Mesodermal cell (in vitro differentiated cells): ENCODE data around the gene CSNK1G3.

ENCODE experiments used
- H3K27ac ChIP-seq: 2 replicates; pipeline ENCODE4 v1.7.0; 2013; ENCODE audit warnings: mild to moderate bottlenecking, low read depth, low read length, moderate library complexity; ENCODE audit not compliant: severe bottlenecking
- H3K36me3 ChIP-seq: 2 replicates; pipeline ENCODE4 v1.7.1; 2013; ENCODE audit warnings: mild to moderate bottlenecking, low read length, moderate library complexity; ENCODE audit not compliant: control insufficient read depth, insufficient read depth
- H3K4me1 ChIP-seq: one replicate; pipeline ENCODE4 v1.7.1; 2013; ENCODE audit warnings: mild to moderate bottlenecking, low read length; ENCODE audit not compliant: insufficient read depth, control insufficient read depth, poor library complexity, severe bottlenecking
- H3K4me3 ChIP-seq: 2 replicates; pipeline ENCODE4 v1.7.0; 2013; ENCODE audit warnings: low read length, control low read depth, mild to moderate bottlenecking; ENCODE audit not compliant: insufficient read depth, poor library complexity, severe bottlenecking; ENCODE audit errors: extremely low read depth
- H3K9me3 ChIP-seq: 2 replicates; pipeline ENCODE4 v1.7.1; 2013; ENCODE audit warnings: mild to moderate bottlenecking, low read length, moderate library complexity; ENCODE audit not compliant: control insufficient read depth
- WGBS, 2 experiments: methylation state at CpG; one replicate each; pipeline ENCODE4 v1.1.5; 2013; ENCODE audit warnings: missing lambda C conversion rate in 2 of 2; ENCODE audit not compliant: insufficient coverage in 2 of 2; 5-methylcytosine and 5-hydroxymethylcytosine counted together

The CSNK1G3 gene

DNA sequence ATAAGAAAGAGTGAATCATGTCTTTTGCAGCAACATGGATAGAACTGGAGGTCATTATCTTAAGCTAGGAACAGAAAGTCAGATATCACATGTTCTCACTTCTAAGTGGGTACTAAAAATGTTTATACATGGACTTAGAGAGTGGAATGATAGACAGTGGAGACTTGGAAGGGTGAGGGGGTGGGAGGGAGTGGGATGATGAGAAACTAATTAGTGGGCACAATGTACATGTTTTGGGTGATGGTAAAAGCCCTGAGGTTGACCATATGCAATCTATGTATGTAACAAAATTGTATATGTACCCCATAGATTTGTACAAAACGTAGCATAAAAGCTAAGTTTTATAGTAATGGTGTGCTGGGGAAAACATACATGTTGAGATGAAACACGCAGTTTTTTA, 25.3 kb downstream of the CSNK1G3 start:
- no peak overlapping the region for H3K4me3 ChIP-seq
- no CpG with 5 or more reads among the region's 2 CpGs for WGBS, 2 experiments
- H3K4me1 ChIP-seq: peaks cover 8% of the 10 kb centered on the region
- no peak overlapping the region for H3K27ac ChIP-seq
- H3K9me3 ChIP-seq: no peaks in the 10 kb centered on the region
- H3K36me3 ChIP-seq: no peaks in the 10 kb centered on the region

DNA sequence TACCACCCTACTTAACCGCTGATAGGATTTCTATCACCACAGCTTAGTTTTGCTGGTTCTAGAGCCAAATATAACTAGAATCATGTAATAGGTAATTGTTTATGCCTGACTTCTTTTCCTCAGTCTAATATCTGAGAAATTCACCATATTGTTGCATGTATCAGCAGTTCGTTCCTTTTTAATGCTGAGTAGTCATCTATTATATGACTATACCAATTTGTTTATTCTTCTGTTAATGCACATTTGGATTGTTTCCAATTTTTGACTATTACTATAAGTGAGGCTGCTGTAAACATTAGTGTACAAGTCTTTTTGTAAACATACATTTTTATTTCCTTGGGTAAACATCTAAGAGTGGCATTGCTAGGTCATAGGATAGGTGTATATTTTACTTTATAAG, 25.9 kb downstream of the CSNK1G3 start:
- H3K4me1 ChIP-seq: peaks cover 8% of the 10 kb centered on the region
- no peak overlapping the region for H3K27ac ChIP-seq
- H3K36me3 ChIP-seq: no peaks in the 10 kb centered on the region
- H3K9me3 ChIP-seq: no peaks in the 10 kb centered on the region
- no CpG with 5 or more reads among the region's 2 CpGs for WGBS, 2 experiments
- no peak overlapping the region for H3K4me3 ChIP-seq

DNA sequence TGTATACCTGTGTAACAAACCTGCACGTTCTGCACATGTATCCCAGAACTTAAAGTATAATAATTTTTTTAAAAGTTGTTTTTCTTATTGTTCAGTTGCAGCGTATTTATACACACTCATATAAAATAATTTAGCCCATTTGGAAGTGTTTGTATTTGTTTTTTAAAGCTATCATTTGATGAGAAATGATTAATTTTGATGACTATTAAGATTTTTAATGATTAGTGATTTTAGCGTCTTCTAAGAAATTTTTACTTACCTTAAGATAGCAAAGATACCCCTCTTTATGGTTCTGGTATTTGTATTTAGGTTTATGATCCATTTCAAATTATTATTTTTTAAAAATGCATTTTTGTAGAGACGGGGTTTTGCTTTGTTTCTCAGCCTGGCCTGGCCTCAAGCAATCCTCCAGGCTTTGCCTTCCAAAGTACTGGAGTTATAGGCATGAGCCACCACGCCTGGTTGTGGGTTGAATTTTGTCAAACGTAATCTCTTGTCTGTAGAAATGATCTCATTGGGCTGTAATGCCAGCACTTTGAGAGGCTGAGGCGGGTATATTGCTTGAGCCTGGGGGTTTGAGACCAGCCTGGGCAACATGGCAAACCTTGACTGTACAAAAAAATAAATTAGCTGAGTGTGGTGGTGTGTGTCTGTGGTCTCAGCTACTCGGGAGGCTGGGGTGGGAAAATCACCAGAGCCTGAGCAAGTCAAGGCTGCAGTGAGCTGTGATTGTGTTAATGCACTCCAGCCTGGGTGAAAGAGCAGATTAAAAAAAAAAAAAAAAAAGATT, 26.9 kb downstream of the CSNK1G3 start:
- Histone ChIP-seq H3K4me3 (no peak overlapping the region), H3K36me3 (no peaks in the 10 kb centered on the region), H3K9me3 (no peaks in the 10 kb centered on the region), H3K27ac (peak overlapping the region; percentile 37), H3K4me1 (peaks cover 13% of the 10 kb centered on the region)
- 73 to 82% methylated on average over 3 to 5 of the region's 8 CpGs for WGBS, 2 experiments

DNA sequence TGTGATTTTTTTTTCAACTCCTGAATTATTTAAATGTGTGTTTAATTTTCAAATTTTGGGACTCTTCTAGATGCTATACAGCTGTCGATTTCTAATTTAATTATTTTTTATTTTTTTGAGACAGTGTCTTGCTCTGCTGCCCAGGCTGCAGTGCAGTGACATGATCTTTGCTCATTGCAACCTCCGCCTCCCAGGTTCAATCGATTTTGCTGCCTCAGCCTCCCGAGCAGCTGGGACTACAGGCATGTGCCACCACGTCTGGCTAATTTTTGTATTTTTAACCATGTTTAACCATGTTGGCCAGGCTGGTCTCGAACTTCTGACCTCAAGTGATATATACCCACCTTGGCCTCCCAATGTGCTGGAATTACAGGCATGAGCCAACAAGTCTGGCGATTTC, 28.6 kb downstream of the CSNK1G3 start:
- H3K36me3 ChIP-seq: peaks cover 3% of the 10 kb centered on the region
- H3K27ac ChIP-seq: no peak overlapping the region
- WGBS, 2 experiments: 88 to 89% methylated on average over 4 to 5 of the region's 7 CpGs
- H3K4me3 ChIP-seq: no peak overlapping the region
- H3K9me3 ChIP-seq: no peaks in the 10 kb centered on the region
- peaks cover 13% of the 10 kb centered on the region for H3K4me1 ChIP-seq

DNA sequence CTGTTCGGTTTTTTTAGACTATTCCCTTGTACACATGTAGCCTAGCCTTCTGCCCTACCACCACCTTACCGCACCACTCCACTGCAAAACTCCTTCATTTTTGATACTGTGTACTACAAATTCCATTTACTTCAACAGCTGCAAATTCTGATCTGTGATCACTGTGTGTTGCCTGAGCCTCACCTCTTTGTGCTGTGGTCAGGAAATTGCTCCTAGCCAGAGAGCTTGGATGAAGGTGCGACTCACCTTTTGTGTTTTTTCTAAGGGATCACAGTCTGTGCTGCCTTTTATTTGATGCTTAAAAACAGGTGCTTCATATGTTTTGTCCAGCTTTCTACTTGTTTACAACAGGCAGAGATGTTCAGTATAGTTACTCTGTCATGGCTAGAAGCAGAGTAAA, 31.5 kb downstream of the CSNK1G3 start:
- Histone ChIP-seq H3K27ac (no peak overlapping the region), H3K9me3 (no peaks in the 10 kb centered on the region), H3K36me3 (peaks cover 8% of the 10 kb centered on the region), H3K4me1 (peaks cover 13% of the 10 kb centered on the region), H3K4me3 (no peak overlapping the region)
- 96% methylated on average over 3 of the region's 3 CpGs for WGBS, 2 experiments

DNA sequence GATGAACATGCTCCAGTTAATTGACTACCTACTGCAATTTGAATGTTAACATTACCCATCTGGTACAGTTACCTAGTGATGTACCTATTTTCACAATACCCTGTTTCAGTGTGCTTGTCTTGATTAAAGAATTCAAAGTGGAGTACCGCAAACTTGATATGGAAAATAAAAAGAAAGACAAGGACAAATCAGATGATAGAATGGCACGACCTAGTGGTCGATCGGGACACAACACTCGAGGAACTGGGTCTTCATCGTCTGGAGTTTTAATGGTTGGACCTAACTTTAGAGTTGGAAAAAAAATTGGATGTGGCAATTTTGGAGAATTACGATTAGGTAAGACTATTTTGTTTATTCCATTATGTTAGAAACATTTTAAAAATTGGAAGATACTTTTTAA, 33.5 kb downstream of the CSNK1G3 start:
- 79 to 83% methylated on average over 6 of the region's 7 CpGs for WGBS, 2 experiments
- Histone ChIP-seq H3K9me3 (no peaks in the 10 kb centered on the region), H3K4me1 (peaks cover 11% of the 10 kb centered on the region), H3K27ac (no peak overlapping the region), H3K36me3 (peaks cover 8% of the 10 kb centered on the region), H3K4me3 (no peak overlapping the region)

DNA sequence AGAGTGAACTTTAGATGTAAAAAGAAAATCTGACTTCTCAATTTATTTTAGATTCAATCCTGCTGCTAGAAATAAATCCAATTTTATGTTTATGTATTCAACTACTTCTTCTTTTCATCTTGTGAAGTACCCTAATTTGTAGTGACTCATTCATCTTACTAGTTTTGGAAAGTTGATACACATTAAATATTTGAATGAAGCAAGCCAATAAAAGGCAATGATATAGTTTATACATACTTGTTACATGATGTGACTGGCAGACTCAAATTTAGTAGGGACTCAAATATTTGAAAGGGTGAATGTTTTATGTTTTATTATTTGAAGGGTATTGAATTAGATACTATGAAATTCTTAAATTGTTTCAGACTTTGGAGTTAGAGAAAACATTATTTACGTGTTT, 34.7 kb downstream of the CSNK1G3 start:
- Histone ChIP-seq H3K36me3 (peaks cover 8% of the 10 kb centered on the region), H3K27ac (no peak overlapping the region)
- no CpG with 5 or more reads among the region's 1 CpG for WGBS, 2 experiments

DNA sequence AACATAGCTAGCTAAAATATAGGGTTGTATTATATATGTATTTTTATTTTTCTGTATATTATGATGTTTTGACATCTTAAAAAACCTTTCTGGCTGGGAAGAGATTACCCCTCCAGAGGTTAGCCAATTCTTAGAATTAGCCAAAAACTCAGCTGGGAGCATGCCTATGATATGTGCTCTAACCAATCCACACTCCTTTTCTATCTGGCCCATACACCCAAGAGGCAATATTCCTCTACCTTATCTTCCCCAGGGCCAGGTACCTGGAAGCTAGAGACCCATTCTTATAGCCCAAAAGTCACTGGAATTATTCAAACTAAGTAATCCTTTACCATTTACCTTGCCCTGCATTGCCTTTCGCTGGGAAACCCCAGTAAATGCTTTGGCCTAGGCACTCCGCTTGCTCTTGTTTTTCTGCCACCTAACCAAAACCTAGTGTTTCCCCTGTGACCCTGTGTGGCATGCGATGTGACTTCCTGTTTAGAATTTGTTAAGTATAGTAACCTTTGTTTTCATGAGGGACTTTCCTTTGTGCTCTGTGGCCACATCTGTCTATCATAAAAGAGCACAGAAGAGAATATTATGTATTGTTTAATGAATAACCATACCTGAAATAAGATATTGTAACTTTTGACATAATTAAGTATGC, 37.4 kb downstream of the CSNK1G3 start:
- 83 to 90% methylated on average over 2 of the region's 3 CpGs for WGBS, 2 experiments
- H3K4me1 ChIP-seq: peaks cover 5% of the 10 kb centered on the region

More for the DNA sequence above, 34.7 kb downstream of the CSNK1G3 start:
- Histone ChIP-seq H3K4me1 (peaks cover 11% of the 10 kb centered on the region), H3K9me3 (no peaks in the 10 kb centered on the region), H3K4me3 (no peak overlapping the region)

DNA sequence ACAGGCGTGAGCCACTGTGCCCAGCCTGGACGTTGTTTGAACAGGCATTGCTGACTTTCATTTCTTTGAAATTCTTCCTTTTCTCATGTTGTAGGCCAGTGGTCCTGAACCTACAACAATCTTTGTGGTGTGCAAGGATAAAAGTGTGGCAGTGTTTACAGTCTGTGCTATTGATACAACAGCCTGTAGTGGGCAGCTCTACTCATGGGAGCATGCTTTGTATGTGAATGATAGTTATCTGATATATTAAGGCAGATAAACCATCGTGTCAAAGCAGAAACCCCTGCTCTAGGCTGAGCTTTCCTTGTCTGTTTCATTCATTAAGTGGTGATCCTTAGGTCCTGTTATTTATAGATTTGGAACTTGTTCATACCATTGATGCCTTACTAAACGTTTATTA, 42.6 kb downstream of the CSNK1G3 start:
- Histone ChIP-seq H3K9me3 (no peaks in the 10 kb centered on the region), H3K4me1 (no peaks in the 10 kb centered on the region), H3K36me3 (peaks cover 7% of the 10 kb centered on the region), H3K4me3 (no peak overlapping the region), H3K27ac (no peak overlapping the region)
- WGBS, 2 experiments: 92 to 94% methylated on average over 2 to 3 of the region's 4 CpGs

More for the DNA sequence above, 37.4 kb downstream of the CSNK1G3 start:
- no peak overlapping the region for H3K27ac ChIP-seq
- peaks cover 8% of the 10 kb centered on the region for H3K36me3 ChIP-seq
- H3K9me3 ChIP-seq: no peaks in the 10 kb centered on the region
- no peak overlapping the region for H3K4me3 ChIP-seq

DNA sequence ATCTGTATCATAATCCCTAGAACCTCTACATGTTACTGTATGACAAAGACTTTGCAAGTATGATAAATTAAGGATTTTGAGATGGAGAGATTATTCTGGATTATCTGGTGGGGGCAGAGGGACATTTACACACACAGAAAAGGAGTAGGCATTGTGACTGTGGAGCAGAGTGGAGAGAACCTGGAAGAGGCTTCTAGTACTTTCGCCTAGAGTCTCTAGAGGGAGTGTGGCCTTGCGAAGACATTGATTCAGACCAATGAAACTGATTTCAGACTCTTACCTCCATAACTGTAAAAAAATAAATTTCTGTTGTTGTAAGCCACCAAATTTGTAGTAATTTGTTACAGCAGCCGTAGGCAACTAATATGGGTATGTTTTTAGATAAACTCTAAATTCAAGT, 45.9 kb downstream of the CSNK1G3 start:
- Histone ChIP-seq H3K27ac (no peak overlapping the region), H3K4me1 (no peaks in the 10 kb centered on the region), H3K4me3 (no peak overlapping the region), H3K36me3 (peaks cover 7% of the 10 kb centered on the region), H3K9me3 (no peaks in the 10 kb centered on the region)
- 100% methylated on average over 1 of the region's 3 CpGs; no CpG with 5 or more reads in 1 of the 2 experiments for WGBS, 2 experiments
